GM23338 (cell line): ENCODE measurements around the gene AP3S1.

Experiments used
- CTCF ChIP-seq, 2 experiments: fragments of 200-600 bp in 1 of 2; sonication (generic) in 1 of 2; conservative IDR thresholded peaks; 2 replicates each; pipeline versions ENCODE4 v1.5.1 to v1.6.1; 2016 to 2017; ENCODE audit warnings: antibody characterized with exemption in 2 of 2, low read depth in 2 of 2, mild to moderate bottlenecking in 2 of 2, moderate library complexity in 1 of 2
- EZH2 ChIP-seq: fragments of 200-600 bp; sonication (generic); IDR thresholded peaks from one replicate; pipeline ENCODE4 v1.8.0; 2017; ENCODE audit warnings: antibody characterized with exemption, mild to moderate bottlenecking, low read depth; ENCODE audit not compliant: unreplicated experiment
- EZH2phosphoT487 ChIP-seq: fragments of 200-600 bp; sonication (generic); IDR thresholded peaks from one replicate; pipeline ENCODE4 v1.8.1; 2018; ENCODE audit warnings: antibody characterized with exemption; ENCODE audit not compliant: unreplicated experiment
- POLR2AphosphoS5 ChIP-seq: IDR thresholded peaks from 2 replicates; pipeline ENCODE4 v1.6.1; 2016; ENCODE audit warnings: antibody characterized with exemption, low read depth
- REST ChIP-seq: IDR thresholded peaks from one replicate; pipeline ENCODE4 v1.6.1; 2018; ENCODE audit warnings: antibody characterized with exemption; ENCODE audit not compliant: unreplicated experiment

GRCh38 chr5:115857626-115858349 lies 16.1 kb downstream of the AP3S1 start:
- TF ChIP-seq CTCF (conservative IDR thresholded peaks at IDR 0.05; ENCODE audit: low read depth in 2 of 2) (no peak), EZH2 (no peak), REST (no peak), EZH2phosphoT487 (no peak), POLR2AphosphoS5 (no peak)
